GM18502 (cell line): Measurements from ENCODE around the gene PLD5.
"Not testable (repeated sequence)": the region's sequence is repeated elsewhere in the genome, so short reads cannot be mapped to it uniquely, and the experiment has no call there.

Source experiments
- ATAC-seq: cut with Tn5 transposase; IDR thresholded peaks from one replicate; pipeline ENCODE4 v1.9.1; 2021; ENCODE audit warnings: mild to moderate bottlenecking; ENCODE audit not compliant: unreplicated experiment, poor library complexity

Gene PLD5

GRCh38 chr1:242185731-242186130 is 338.8 kb downstream of the PLD5 start:
- ATAC-seq: no peak

- ATAC-seq: no peak
Observed at GRCh38 chr1:242184955-242185354, 339.5 kb downstream of the PLD5 start.

GRCh38 chr1:242179767-242180166 is 344.7 kb downstream of the PLD5 start:
- ATAC-seq: peak; percentile 91

GRCh38 chr1:242178924-242179708 is 345.4 kb downstream of the PLD5 start:
- no peak for ATAC-seq

GRCh38 chr1:242178436-242178835 is 346.1 kb downstream of the PLD5 start:
- no peak for ATAC-seq

GRCh38 chr1:242162140-242162539 is 362.4 kb downstream of the PLD5 start:
- no peak for ATAC-seq

GRCh38 chr1:242147096-242147976 is 377.2 kb downstream of the PLD5 start:
- peak; percentile 53 for ATAC-seq

GRCh38 chr1:242146652-242147051 is 377.8 kb downstream of the PLD5 start:
- ATAC-seq: peak; percentile 24

- no peak for ATAC-seq
Observed at GRCh38 chr1:242140836-242141235, 383.7 kb downstream of the PLD5 start.

GRCh38 chr1:242139986-242140385 is 384.5 kb downstream of the PLD5 start:
- no peak for ATAC-seq

- peak; percentile 69 for ATAC-seq
Observed at GRCh38 chr1:242139442-242139841, 385.1 kb downstream of the PLD5 start.

GRCh38 chr1:242133796-242134195 is 390.7 kb downstream of the PLD5 start:
- no peak for ATAC-seq

GRCh38 chr1:242133351-242133750 is 391.1 kb downstream of the PLD5 start:
- ATAC-seq: no peak

- no peak for ATAC-seq
Observed at GRCh38 chr1:242132121-242132817, 392.2 kb downstream of the PLD5 start.

GRCh38 chr1:242128951-242129502 is 395.5 kb downstream of the PLD5 start:
- peak; percentile 63 for ATAC-seq

- no peak for ATAC-seq
Observed at GRCh38 chr1:242120432-242120831, 404.1 kb downstream of the PLD5 start.

- ATAC-seq: no peak
Observed at GRCh38 chr1:242100921-242101320, 423.6 kb downstream of the PLD5 start.

GRCh38 chr1:242097283-242097682 is 427.2 kb downstream of the PLD5 start:
- not testable (repeated sequence) for ATAC-seq

GRCh38 chr1:242093116-242093515 is 431.4 kb downstream of the PLD5 start:
- no peak for ATAC-seq

- ATAC-seq: no peak
Observed at GRCh38 chr1:242089911-242090310, 434.6 kb downstream of the PLD5 start.
